ENCODE data around the gene DUSP28.
"Not testable (repeated sequence)": the region's sequence is repeated elsewhere in the genome, so short reads cannot be mapped to it uniquely, and the experiment has no call there.

The DUSP28 gene

GRCh38 chr2:240560084-240560479, at the start of gene DUSP28:
TSS of gene DUSP28 (plus strand) at chr2:240560357. CDS start at chr2:240560685, 328 bp downstream.
- peak within 1 kb of the TSS; percentile 95 for H3K4me3 ChIP-seq (ENCODE audit: low read length)
- no peak for TF ChIP-seq ZNF274 (IDR thresholded peaks at IDR 0.05; ENCODE audit: low read depth, low read length)

GRCh38 chr2:240510513-240511210, 49.5 kb upstream of the DUSP28 start:
- no peak for TF ChIP-seq ZNF274 (IDR thresholded peaks at IDR 0.05; ENCODE audit: low read depth, low read length)

GRCh38 chr2:240511351-240512108, 48.6 kb upstream of the DUSP28 start:
- H3K4me3 ChIP-seq (ENCODE audit: low read length), result no peak overlapping the region
- no peak for TF ChIP-seq ZNF274 (IDR thresholded peaks at IDR 0.05; ENCODE audit: low read depth, low read length)

More at GRCh38 chr2:240510513-240511210, 49.5 kb upstream of the DUSP28 start:
- no peak overlapping the region for H3K4me3 ChIP-seq (ENCODE audit: low read length)

- no peak overlapping the region for H3K4me3 ChIP-seq (ENCODE audit: low read length)
- TF ChIP-seq ZNF274 (IDR thresholded peaks at IDR 0.05; ENCODE audit: low read depth, low read length), result no peak
Observed at GRCh38 chr2:240512109-240512485, 48.1 kb upstream of the DUSP28 start.

- TF ChIP-seq ZNF274 (IDR thresholded peaks at IDR 0.05; ENCODE audit: low read depth, low read length), result no peak
- H3K4me3 ChIP-seq (ENCODE audit: low read length), result no peak overlapping the region
Observed at GRCh38 chr2:240512666-240513535, 47.3 kb upstream of the DUSP28 start.

GRCh38 chr2:240513549-240514287, 46.4 kb upstream of the DUSP28 start:
- TF ChIP-seq ZNF274 (IDR thresholded peaks at IDR 0.05; ENCODE audit: low read depth, low read length), result no peak
- no peak overlapping the region for H3K4me3 ChIP-seq (ENCODE audit: low read length)

- H3K4me3 ChIP-seq (ENCODE audit: low read length), result no peak overlapping the region
- no peak for TF ChIP-seq ZNF274 (IDR thresholded peaks at IDR 0.05; ENCODE audit: low read depth, low read length)
Observed at GRCh38 chr2:240514631-240515030, 45.5 kb upstream of the DUSP28 start.

GRCh38 chr2:240517342-240517741, 42.8 kb upstream of the DUSP28 start:
- H3K4me3 ChIP-seq (ENCODE audit: low read length), result no peak overlapping the region
- no peak for TF ChIP-seq ZNF274 (IDR thresholded peaks at IDR 0.05; ENCODE audit: low read depth, low read length)

GRCh38 chr2:240518981-240519380, 41.2 kb upstream of the DUSP28 start:
- no peak overlapping the region for H3K4me3 ChIP-seq (ENCODE audit: low read length)
- TF ChIP-seq ZNF274 (IDR thresholded peaks at IDR 0.05; ENCODE audit: low read depth, low read length), result no peak

- TF ChIP-seq ZNF274 (IDR thresholded peaks at IDR 0.05; ENCODE audit: low read depth, low read length), result no peak
- H3K4me3 ChIP-seq (ENCODE audit: low read length), result no peak overlapping the region
Observed at GRCh38 chr2:240519396-240520129, 40.6 kb upstream of the DUSP28 start.

- TF ChIP-seq ZNF274 (IDR thresholded peaks at IDR 0.05; ENCODE audit: low read depth, low read length), result no peak
- H3K4me3 ChIP-seq (ENCODE audit: low read length), result no peak overlapping the region
Observed at GRCh38 chr2:240520130-240520973, 39.8 kb upstream of the DUSP28 start.

GRCh38 chr2:240520974-240521350, 39.2 kb upstream of the DUSP28 start:
- no peak for TF ChIP-seq ZNF274 (IDR thresholded peaks at IDR 0.05; ENCODE audit: low read depth, low read length)
- H3K4me3 ChIP-seq (ENCODE audit: low read length), result no peak overlapping the region

- H3K4me3 ChIP-seq (ENCODE audit: low read length), result not testable (repeated sequence)
Observed at GRCh38 chr2:240521885-240522284, 38.3 kb upstream of the DUSP28 start.
